T-helper 2 cell treated with Interferon-gamma antibody and Interleukin-4, amounts not matched to agents 5 μg/mL and 100 μg/mL, for 36 hours (primary cell): ENCODE measurements around the gene KNTC1.
"Not testable (repeated sequence)": the region's sequence is repeated elsewhere in the genome, so short reads cannot be mapped to it uniquely, and the experiment has no call there.

Experiments
- DNase-seq: peaks from one replicate; pipeline ENCODE4 v3.0.0; 2021; ENCODE audit warnings: low spot score
- H3K27ac Mint-ChIP-seq: one replicate; pipeline ENCODE4 v1.8.0; 2021; ENCODE audit warnings: mild to moderate bottlenecking, mixed read lengths
- H3K27me3 Mint-ChIP-seq: one replicate; pipeline ENCODE4 v1.8.0; 2021; ENCODE audit warnings: low read depth, mixed read lengths
- H3K36me3 Mint-ChIP-seq: one replicate; pipeline ENCODE4 v1.8.0; 2021; ENCODE audit warnings: low read depth, mixed read lengths
- H3K4me1 Mint-ChIP-seq: one replicate; pipeline ENCODE4 v1.8.0; 2021; ENCODE audit warnings: low read depth, mixed read lengths
- H3K4me3 Mint-ChIP-seq: one replicate; pipeline ENCODE4 v1.8.0; 2022; ENCODE audit warnings: mild to moderate bottlenecking, moderate library complexity, mixed read lengths
- H3K9me3 Mint-ChIP-seq: one replicate; pipeline ENCODE4 v1.8.0; 2021; ENCODE audit warnings: mixed read lengths

The KNTC1 gene

DNA sequence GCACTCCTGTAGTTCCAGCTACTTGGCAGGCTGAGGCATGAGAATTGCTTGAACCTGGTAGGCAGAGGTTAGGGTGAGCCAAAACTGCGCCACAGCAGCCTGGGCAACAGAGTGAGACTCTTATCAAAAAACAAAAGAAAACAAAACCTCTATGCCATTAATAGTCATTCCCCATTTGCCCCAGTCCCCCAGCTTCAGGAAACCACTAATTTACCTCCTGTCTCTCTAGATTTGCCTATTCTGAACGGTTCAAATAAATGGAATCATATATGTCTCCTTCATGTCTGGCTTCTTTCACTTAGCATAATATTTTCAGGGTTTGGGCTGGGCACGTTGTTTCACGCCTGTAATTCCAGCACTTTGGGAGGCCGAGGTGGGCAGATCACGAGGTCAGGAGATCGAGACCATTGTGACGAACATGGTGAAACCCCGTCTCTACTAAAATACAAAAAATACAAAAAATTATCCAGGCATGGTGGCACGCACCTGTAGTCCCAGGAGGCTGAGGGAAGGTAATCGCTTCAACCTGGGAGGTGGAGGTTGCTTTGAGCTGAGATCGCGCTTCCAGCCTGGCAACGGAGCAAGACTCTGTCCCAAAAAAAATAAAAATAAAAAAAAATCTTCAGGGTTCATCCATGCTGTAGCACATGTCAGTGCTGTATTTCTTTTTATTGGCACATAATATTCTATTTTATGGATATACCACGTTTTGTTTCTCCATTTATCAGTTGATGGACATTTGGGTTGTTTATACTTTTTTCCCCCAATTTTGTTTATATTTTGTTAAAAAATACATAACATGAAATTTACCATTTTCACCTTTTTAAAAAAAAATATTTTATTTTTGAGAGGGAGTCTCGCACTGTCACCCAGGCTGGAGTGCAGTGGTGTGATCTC is 31.9 kb downstream of the KNTC1 start:
- DNase-seq = no peak
- Mint-ChIP-seq H3K4me1 (no peaks in the 10 kb centered on the region), H3K36me3 (peaks cover 43% of the 10 kb centered on the region), H3K4me3 (no peak overlapping the region), H3K27ac (no peak overlapping the region), H3K9me3 (no peaks in the 10 kb centered on the region), H3K27me3 (no peaks in the 10 kb centered on the region)

- H3K27ac Mint-ChIP-seq = no peak overlapping the region
- H3K9me3 Mint-ChIP-seq = no peaks in the 10 kb centered on the region
- no peak for DNase-seq
- H3K27me3 Mint-ChIP-seq = no peaks in the 10 kb centered on the region
- H3K4me1 Mint-ChIP-seq = no peaks in the 10 kb centered on the region
- no peak overlapping the region for H3K4me3 Mint-ChIP-seq
- peaks cover 37% of the 10 kb centered on the region for H3K36me3 Mint-ChIP-seq
These were observed 33.1 kb downstream of the KNTC1 start for GRCh38 chr12:122560138-122560537.

DNA sequence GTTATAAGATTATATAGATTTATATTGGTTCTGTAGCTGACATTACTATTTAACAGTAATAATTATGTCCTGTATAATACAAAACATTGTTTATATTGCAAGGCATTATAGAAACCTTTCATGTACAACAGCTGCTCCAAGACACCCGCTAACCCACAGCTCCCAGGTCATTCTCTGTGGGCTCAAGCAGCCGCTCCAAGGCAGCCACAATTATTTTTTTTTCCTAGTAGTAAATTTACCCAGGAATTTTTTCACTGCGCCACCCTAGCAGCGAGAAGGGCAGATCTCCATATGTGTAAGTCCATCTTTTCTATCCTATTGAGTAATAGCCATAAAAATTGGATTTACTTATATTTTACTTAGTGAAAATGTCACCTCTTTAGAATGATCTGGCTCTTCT is 36.3 kb downstream of the KNTC1 start:
- H3K4me1 Mint-ChIP-seq = no peaks in the 10 kb centered on the region
- no peaks in the 10 kb centered on the region for H3K9me3 Mint-ChIP-seq
- H3K27ac Mint-ChIP-seq = no peak overlapping the region
- H3K36me3 Mint-ChIP-seq = peaks cover 36% of the 10 kb centered on the region
- H3K27me3 Mint-ChIP-seq = no peaks in the 10 kb centered on the region
- no peak for DNase-seq
- H3K4me3 Mint-ChIP-seq = no peak overlapping the region

GRCh38 chr12:122566816-122567215 is 39.8 kb downstream of the KNTC1 start:
- DNase-seq, H3K4me3 Mint-ChIP-seq, H3K27me3 Mint-ChIP-seq, H3K27ac Mint-ChIP-seq, H3K9me3 Mint-ChIP-seq, H3K4me1 Mint-ChIP-seq: not testable (repeated sequence)
- H3K36me3 Mint-ChIP-seq = peaks cover 34% of the 10 kb centered on the region

- no peaks in the 10 kb centered on the region for H3K4me1 Mint-ChIP-seq
- H3K4me3 Mint-ChIP-seq = no peak overlapping the region
- DNase-seq = no peak
- peaks cover 40% of the 10 kb centered on the region for H3K36me3 Mint-ChIP-seq
- H3K27ac Mint-ChIP-seq = no peak overlapping the region
- H3K9me3 Mint-ChIP-seq = no peaks in the 10 kb centered on the region
- H3K27me3 Mint-ChIP-seq = no peaks in the 10 kb centered on the region
These were observed 42.2 kb downstream of the KNTC1 start for GRCh38 chr12:122569288-122569687.

DNA sequence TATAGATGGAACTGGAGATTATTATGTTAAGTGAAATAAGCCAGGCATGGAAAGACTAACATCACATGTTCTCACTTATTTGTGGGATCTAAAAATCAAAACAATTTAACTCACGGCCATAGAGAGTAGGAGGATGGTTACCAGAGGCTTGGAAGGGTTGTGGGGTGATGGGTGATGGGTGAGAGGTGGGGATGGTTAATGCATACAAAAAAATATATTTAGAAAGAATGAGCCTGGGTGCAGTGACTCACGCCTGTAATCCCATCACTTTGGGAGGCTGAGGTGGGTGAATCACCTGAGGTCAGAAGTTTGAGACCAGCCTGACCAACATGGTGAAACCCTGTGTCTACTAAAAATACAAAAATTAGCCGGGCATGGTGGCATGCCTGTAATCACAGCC is 43.0 kb downstream of the KNTC1 start:
- H3K4me1 Mint-ChIP-seq, H3K27me3 Mint-ChIP-seq, H3K27ac Mint-ChIP-seq, DNase-seq, H3K9me3 Mint-ChIP-seq, H3K4me3 Mint-ChIP-seq: not testable (repeated sequence)
- peaks cover 41% of the 10 kb centered on the region for H3K36me3 Mint-ChIP-seq

DNA sequence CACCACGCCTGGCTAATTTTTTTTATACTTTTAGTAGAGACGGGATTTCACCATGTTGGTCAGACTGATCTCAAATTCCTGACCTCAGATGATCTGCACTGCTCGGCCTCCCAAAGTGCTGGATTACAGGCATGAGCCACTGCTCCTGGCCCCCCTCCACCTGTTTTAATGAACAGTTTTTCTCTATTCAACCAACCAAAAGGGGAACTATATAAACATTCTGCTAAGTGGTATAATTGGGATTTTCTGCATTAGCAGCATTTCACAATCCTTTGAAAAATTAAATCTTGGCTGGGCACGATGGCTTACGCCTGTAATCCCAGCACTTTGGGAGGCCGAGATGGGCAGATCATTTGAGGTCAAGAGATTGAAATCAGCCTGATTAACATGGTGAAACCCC is 44.8 kb downstream of the KNTC1 start:
- Mint-ChIP-seq H3K4me3 (no peak overlapping the region), H3K4me1 (no peaks in the 10 kb centered on the region), H3K27ac (no peak overlapping the region), H3K27me3 (no peaks in the 10 kb centered on the region), H3K9me3 (no peaks in the 10 kb centered on the region), H3K36me3 (peaks cover 54% of the 10 kb centered on the region)
- no peak for DNase-seq

DNA sequence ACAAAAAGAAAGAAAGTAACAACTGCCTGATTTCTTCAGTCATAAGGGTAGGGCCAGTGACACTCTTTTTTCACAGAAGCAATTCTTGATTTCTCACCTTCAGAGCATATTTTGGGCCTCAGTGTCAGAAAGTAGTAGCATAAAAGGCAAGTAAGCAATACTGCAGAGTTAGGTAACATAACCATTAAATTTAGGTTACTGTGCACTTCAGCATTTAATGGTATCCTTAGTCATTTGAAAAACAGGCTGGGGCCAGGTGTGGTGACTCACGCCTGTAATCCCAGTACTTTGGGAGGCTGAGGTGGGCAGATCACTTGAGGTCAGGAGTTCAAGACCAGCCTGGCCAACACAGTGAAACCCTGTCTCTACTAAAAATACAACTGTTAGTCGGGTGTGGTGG is 56.2 kb downstream of the KNTC1 start:
- not testable (repeated sequence) for DNase-seq, H3K4me3 Mint-ChIP-seq, H3K4me1 Mint-ChIP-seq, H3K27me3 Mint-ChIP-seq, H3K9me3 Mint-ChIP-seq, H3K27ac Mint-ChIP-seq
- H3K36me3 Mint-ChIP-seq = peaks cover 54% of the 10 kb centered on the region

DNA sequence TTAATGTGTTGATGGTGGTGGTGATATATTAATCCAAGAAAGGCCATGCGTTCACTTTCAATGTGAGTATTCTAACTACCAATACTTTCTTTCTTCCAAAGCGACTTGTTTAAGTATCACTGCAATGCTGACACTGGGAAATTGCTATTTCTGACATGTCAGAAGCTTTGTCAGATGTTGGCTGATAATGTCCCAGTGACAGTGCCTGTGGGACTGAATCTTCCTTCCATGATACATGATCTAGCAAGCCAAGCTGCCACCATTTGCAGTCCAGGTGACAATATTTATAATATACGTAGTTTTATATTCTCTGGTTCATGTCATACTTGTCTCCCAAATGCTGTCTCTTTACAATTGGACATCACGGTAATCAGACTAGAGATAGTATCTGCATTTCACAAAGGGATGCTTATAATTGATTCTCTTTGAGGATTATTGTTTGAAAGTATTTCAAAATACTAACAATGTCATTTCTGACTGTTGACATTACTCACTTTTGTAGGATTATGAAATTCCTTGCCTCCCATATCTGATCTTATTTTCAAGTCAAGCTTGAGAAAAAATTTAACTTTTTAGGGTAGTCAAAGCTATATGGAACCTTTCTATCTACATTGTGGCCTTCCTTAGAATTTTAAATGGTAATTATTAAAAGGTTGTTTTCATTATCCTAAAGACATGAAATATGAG is 57.3 kb downstream of the KNTC1 start:
- Mint-ChIP-seq H3K36me3 (peaks cover 50% of the 10 kb centered on the region), H3K4me1 (peaks cover 5% of the 10 kb centered on the region)

GRCh38 chr12:122590990-122591389 is 63.9 kb downstream of the KNTC1 start:
- no peak for DNase-seq
- Mint-ChIP-seq H3K9me3 (no peaks in the 10 kb centered on the region), H3K4me3 (no peak overlapping the region), H3K27me3 (no peaks in the 10 kb centered on the region), H3K4me1 (peaks cover 6% of the 10 kb centered on the region), H3K27ac (no peak overlapping the region), H3K36me3 (peaks cover 48% of the 10 kb centered on the region)

More for the DNA sequence above, 57.3 kb downstream of the KNTC1 start:
- H3K4me3 Mint-ChIP-seq = no peak overlapping the region
- no peaks in the 10 kb centered on the region for H3K9me3 Mint-ChIP-seq
- H3K27me3 Mint-ChIP-seq = no peaks in the 10 kb centered on the region
- no peak overlapping the region for H3K27ac Mint-ChIP-seq
- no peak for DNase-seq

GRCh38 chr12:122591966-122592365 is 64.9 kb downstream of the KNTC1 start:
- not testable (repeated sequence) for H3K27me3 Mint-ChIP-seq, DNase-seq, H3K9me3 Mint-ChIP-seq, H3K27ac Mint-ChIP-seq, H3K4me1 Mint-ChIP-seq, H3K4me3 Mint-ChIP-seq
- H3K36me3 Mint-ChIP-seq = peaks cover 48% of the 10 kb centered on the region

- H3K27me3 Mint-ChIP-seq, H3K4me1 Mint-ChIP-seq, DNase-seq, H3K9me3 Mint-ChIP-seq, H3K4me3 Mint-ChIP-seq: not testable (repeated sequence)
- Mint-ChIP-seq H3K36me3 (peaks cover 48% of the 10 kb centered on the region), H3K27ac (peak overlapping the region; percentile 66)
These were observed 65.5 kb downstream of the KNTC1 start for GRCh38 chr12:122592543-122592942.

DNA sequence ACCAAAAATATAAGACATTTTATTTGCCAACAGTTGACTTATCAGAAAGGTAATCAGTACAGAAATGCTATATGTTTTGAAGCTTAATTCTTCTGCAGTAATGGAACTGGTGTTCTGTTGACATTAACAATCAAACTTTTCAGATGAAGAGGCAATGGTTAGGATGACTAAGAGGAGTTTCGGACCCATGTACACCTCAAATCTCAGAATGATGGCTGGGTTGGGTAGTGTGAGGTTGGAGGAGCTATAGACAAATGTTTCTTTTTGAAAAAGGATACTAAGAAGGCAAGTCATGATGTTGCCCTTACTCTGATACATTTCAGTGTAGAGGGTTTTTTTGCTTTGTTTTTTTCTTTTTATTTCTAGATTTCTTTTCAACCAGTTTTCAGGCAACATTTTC is 66.9 kb downstream of the KNTC1 start:
- H3K27ac Mint-ChIP-seq = peak overlapping the region; percentile 60
- H3K9me3 Mint-ChIP-seq = no peaks in the 10 kb centered on the region
- DNase-seq = peak; percentile 27
- peaks cover 45% of the 10 kb centered on the region for H3K36me3 Mint-ChIP-seq
- no peaks in the 10 kb centered on the region for H3K27me3 Mint-ChIP-seq
- peaks cover 8% of the 10 kb centered on the region for H3K4me1 Mint-ChIP-seq
- no peak overlapping the region for H3K4me3 Mint-ChIP-seq

DNA sequence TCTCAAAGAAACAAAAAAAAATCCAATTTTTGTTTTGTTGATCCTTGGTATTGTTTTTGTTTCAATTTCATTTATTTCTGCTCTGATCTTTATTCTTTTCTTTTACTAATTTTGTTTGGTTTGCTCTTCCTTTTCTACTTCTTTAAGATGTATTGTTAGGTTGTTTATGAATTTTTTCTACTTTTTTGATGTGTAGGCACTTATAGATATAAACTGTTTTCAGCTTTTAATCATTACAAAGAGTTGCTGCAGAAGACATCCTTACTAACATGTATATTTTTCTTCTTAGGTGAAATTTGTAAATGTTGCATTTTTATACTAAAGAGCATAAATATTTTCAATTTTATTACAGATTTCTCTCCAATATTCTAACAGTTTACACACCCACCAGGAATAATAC is 69.8 kb downstream of the KNTC1 start:
- Mint-ChIP-seq H3K4me1 (peaks cover 8% of the 10 kb centered on the region), H3K27ac (peak overlapping the region; percentile 55), H3K9me3 (no peaks in the 10 kb centered on the region), H3K27me3 (no peaks in the 10 kb centered on the region), H3K4me3 (no peak overlapping the region), H3K36me3 (peaks cover 42% of the 10 kb centered on the region)
- no peak for DNase-seq
